ENCODE data around the gene GALK1.

Gene GALK1

DNA sequence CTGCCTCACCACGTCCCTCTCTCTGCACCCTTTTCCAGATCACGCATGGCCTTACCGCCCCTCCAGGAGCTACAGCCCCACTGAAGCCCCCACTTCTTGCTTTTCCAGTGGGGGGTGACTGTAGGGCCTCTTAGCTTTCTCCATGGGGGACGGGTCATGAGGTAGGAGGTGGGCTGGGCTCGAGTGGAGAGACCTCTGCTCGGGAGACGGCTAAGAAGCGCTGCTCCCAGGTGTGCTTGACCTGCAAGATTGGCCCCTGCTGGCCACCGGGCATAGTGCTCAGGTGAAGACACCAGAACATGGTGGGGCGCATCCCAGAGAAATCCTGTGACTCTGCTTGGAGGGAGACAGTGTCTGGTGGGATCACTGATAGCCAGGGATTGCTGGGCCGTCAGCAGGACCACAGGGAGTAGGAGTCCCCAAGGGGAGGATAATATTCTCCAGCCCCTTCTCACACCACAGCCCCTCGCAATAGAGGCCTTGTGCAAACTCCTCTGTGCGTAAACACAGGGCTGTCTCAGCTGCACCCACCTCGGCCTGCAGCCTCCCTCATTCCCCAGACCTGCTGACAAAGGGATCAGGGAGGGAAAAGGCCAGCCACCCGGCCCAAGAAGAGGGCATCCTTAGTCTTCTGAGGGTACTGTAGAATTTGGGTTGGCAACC is 8.9 kb upstream of the GALK1 start:
- Histone ChIP-seq H3K27me3 (ENCODE audit: control insufficient read depth, insufficient read depth, low read length) (no peaks in the 10 kb centered on the region), H3K36me3 (ENCODE audit: control insufficient read depth, insufficient read depth, low read length) (peaks cover 28% of the 10 kb centered on the region), H3K27ac (ENCODE audit: low read depth, low read length) (no peak overlapping the region), H3K9ac (ENCODE audit: low read depth, low read length) (no peak overlapping the region), H3K4me1 (ENCODE audit: control insufficient read depth, insufficient read depth, low read length) (no peaks in the 10 kb centered on the region), H3K4me3 (ENCODE audit: low read depth, low read length) (no peak overlapping the region), H3K9me3 (ENCODE audit: control insufficient read depth, insufficient read depth, low read length) (no peaks in the 10 kb centered on the region)

DNA sequence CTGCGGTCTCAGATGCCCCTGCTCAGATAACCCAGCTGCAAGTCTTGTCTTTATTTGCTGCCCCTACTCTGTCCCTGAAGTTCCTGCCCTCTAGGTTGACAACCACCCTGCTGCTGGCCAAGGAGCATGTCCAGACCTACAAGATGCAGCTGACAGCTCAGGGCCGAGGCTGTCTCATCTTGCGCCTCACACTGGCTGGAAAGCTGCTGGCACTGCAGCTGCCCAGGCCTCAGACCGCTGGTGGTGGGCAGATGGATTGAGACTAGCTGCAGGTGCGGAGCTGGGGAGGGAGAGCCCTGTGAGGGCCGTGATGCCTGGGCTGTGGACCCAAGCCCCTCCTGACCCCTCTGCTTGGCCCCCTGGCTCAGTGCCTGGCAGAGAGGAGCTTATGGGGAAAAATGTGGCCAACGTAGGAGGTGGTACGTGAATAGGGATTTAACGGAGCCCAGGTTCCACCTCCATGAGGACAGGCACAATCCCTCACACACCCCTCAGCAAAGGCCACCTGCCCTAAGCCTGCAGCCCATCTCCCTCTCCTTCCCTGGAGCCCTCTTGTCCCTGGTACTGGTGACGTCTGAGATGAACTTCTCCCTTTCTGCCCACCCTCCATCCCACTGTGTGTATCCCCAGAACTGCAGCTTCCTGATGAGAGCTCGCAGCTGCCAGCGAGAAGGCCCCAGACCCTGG is 8.3 kb upstream of the GALK1 start:
- no peaks in the 10 kb centered on the region for H3K4me1 ChIP-seq (ENCODE audit: control insufficient read depth, insufficient read depth, low read length)
- no peak overlapping the region for H3K4me3 ChIP-seq (ENCODE audit: low read depth, low read length)
- no peak overlapping the region for H3K9ac ChIP-seq (ENCODE audit: low read depth, low read length)
- no peaks in the 10 kb centered on the region for H3K27me3 ChIP-seq (ENCODE audit: control insufficient read depth, insufficient read depth, low read length)
- no peaks in the 10 kb centered on the region for H3K9me3 ChIP-seq (ENCODE audit: control insufficient read depth, insufficient read depth, low read length)
- peaks cover 22% of the 10 kb centered on the region for H3K36me3 ChIP-seq (ENCODE audit: control insufficient read depth, insufficient read depth, low read length)
- H3K27ac ChIP-seq (ENCODE audit: low read depth, low read length) = no peak overlapping the region

DNA sequence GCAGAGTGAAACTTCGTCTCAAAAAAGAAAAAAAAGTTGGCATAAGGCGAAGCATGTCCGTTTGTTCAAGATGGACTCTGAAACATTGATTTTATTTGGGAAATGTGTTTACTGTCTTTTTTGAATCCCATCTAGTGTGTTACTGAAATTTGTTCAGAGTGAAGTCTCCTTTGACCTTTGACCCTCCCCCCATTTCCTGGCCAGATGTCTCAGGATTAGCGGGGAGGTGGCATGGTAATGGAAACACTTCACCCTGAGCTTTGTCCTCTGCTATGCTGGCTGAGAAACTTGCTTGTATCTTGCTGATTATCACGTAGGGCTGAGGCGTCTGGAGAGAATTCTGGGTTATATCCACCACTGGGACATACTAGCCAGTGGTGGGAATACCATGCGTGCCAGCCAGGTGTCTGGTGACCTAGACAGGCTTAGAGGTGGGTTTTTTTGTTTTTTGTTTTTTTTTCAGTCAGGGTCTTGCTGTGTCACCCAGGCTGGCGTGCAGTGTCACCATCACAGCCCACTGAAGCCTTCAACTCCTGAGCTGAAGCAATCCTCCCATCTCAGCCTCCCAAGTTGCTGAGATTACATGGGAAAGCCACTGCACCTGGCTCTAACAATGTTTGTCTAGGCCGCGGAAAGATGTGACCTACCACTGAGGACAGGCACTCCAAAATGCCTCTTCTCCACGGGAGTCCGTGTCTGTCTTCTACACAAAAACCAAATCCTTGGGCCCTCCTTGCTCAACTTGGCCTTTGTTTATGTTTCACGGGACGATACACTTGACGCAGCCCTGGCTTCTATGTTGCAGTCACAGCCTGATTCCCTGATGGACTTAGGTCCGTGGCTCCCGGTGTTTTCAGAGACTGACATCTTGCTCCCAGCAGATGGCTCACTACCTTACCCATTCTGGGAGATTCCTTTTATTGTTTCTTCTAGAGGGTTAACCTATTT is 6.6 kb upstream of the GALK1 start:
- H3K4me1 ChIP-seq (ENCODE audit: control insufficient read depth, insufficient read depth, low read length) = no peaks in the 10 kb centered on the region
- no peak overlapping the region for H3K4me3 ChIP-seq (ENCODE audit: low read depth, low read length)
- no peak overlapping the region for H3K27ac ChIP-seq (ENCODE audit: low read depth, low read length)
- no peak overlapping the region for H3K9ac ChIP-seq (ENCODE audit: low read depth, low read length)
- no peaks in the 10 kb centered on the region for H3K27me3 ChIP-seq (ENCODE audit: control insufficient read depth, insufficient read depth, low read length)
- peaks cover 6% of the 10 kb centered on the region for H3K36me3 ChIP-seq (ENCODE audit: control insufficient read depth, insufficient read depth, low read length)
- no peaks in the 10 kb centered on the region for H3K9me3 ChIP-seq (ENCODE audit: control insufficient read depth, insufficient read depth, low read length)

DNA sequence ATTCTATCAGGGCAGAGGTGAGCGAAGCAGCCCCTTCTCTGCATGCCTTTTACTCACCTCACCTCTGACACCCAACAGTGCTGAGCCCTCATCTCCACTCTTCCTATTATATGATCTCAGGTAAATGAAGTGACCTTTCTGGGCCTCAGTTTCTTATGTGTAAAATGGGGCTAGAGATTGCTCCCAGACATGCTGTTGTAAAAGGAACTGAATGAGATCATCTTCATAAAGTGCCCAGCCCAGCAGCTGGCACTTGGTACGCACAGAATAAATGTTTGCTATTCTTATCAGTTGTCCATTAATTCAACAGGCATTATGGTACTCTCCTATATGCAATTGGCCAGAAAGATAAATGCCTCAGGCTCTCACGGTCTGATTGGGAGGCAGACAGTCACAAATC is 4.5 kb upstream of the GALK1 start:
- no peak overlapping the region for H3K27ac ChIP-seq (ENCODE audit: low read depth, low read length)

DNA sequence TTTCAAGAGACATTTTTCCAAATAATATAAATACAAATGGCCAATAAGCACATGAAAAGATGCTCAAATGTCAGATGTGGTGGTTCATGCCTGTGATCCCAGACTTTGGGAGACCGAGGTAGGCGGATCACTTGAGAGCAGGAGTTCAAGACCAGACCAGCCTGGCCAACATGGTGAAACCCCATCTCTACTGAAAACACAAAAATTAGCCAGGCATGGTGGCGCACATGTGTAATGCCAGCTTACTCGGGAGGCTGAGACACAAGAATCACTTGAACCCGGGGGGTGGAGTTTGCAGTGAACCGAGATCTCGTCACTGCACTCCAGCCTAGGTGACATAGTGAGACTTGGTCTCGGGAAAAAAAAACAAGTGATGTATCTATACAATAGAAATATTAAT is 2.9 kb upstream of the GALK1 start:
- Histone ChIP-seq H3K27ac (ENCODE audit: low read depth, low read length) (no peak overlapping the region), H3K4me1 (ENCODE audit: control insufficient read depth, insufficient read depth, low read length) (peaks cover 7% of the 10 kb centered on the region), H3K27me3 (ENCODE audit: control insufficient read depth, insufficient read depth, low read length) (no peaks in the 10 kb centered on the region), H3K36me3 (ENCODE audit: control insufficient read depth, insufficient read depth, low read length) (no peaks in the 10 kb centered on the region), H3K9ac (ENCODE audit: low read depth, low read length) (no peak overlapping the region), H3K4me3 (ENCODE audit: low read depth, low read length) (no peak overlapping the region), H3K9me3 (ENCODE audit: control insufficient read depth, insufficient read depth, low read length) (no peaks in the 10 kb centered on the region)

More for the DNA sequence above, 4.5 kb upstream of the GALK1 start:
- Histone ChIP-seq H3K27me3 (ENCODE audit: control insufficient read depth, insufficient read depth, low read length) (no peaks in the 10 kb centered on the region), H3K36me3 (ENCODE audit: control insufficient read depth, insufficient read depth, low read length) (no peaks in the 10 kb centered on the region), H3K4me3 (ENCODE audit: low read depth, low read length) (no peak overlapping the region), H3K9me3 (ENCODE audit: control insufficient read depth, insufficient read depth, low read length) (no peaks in the 10 kb centered on the region), H3K4me1 (ENCODE audit: control insufficient read depth, insufficient read depth, low read length) (no peaks in the 10 kb centered on the region), H3K9ac (ENCODE audit: low read depth, low read length) (no peak overlapping the region)

GRCh38 chr17:75765981-75766380 is 989 bp upstream of the GALK1 start:
- Histone ChIP-seq H3K4me3 (ENCODE audit: low read depth, low read length) (no peak overlapping the region), H3K4me1 (ENCODE audit: control insufficient read depth, insufficient read depth, low read length) (peaks cover 7% of the 10 kb centered on the region), H3K9me3 (ENCODE audit: control insufficient read depth, insufficient read depth, low read length) (no peaks in the 10 kb centered on the region), H3K27me3 (ENCODE audit: control insufficient read depth, insufficient read depth, low read length) (no peaks in the 10 kb centered on the region), H3K9ac (ENCODE audit: low read depth, low read length) (no peak overlapping the region), H3K36me3 (ENCODE audit: control insufficient read depth, insufficient read depth, low read length) (no peaks in the 10 kb centered on the region), H3K27ac (ENCODE audit: low read depth, low read length) (no peak overlapping the region)

- H3K36me3 ChIP-seq (ENCODE audit: control insufficient read depth, insufficient read depth, low read length) = no peaks in the 10 kb centered on the region
- peaks cover 7% of the 10 kb centered on the region for H3K4me1 ChIP-seq (ENCODE audit: control insufficient read depth, insufficient read depth, low read length)
- peak overlapping the region; percentile 82 for H3K4me3 ChIP-seq (ENCODE audit: low read depth, low read length)
- H3K27ac ChIP-seq (ENCODE audit: low read depth, low read length) = no peak overlapping the region
- no peaks in the 10 kb centered on the region for H3K9me3 ChIP-seq (ENCODE audit: control insufficient read depth, insufficient read depth, low read length)
- H3K9ac ChIP-seq (ENCODE audit: low read depth, low read length) = peak overlapping the region; percentile 48; the same call in 1 of the 2 replicates
- no peaks in the 10 kb centered on the region for H3K27me3 ChIP-seq (ENCODE audit: control insufficient read depth, insufficient read depth, low read length)
These were observed 628 bp downstream of the GALK1 start for GRCh38 chr17:75764417-75764710.

DNA sequence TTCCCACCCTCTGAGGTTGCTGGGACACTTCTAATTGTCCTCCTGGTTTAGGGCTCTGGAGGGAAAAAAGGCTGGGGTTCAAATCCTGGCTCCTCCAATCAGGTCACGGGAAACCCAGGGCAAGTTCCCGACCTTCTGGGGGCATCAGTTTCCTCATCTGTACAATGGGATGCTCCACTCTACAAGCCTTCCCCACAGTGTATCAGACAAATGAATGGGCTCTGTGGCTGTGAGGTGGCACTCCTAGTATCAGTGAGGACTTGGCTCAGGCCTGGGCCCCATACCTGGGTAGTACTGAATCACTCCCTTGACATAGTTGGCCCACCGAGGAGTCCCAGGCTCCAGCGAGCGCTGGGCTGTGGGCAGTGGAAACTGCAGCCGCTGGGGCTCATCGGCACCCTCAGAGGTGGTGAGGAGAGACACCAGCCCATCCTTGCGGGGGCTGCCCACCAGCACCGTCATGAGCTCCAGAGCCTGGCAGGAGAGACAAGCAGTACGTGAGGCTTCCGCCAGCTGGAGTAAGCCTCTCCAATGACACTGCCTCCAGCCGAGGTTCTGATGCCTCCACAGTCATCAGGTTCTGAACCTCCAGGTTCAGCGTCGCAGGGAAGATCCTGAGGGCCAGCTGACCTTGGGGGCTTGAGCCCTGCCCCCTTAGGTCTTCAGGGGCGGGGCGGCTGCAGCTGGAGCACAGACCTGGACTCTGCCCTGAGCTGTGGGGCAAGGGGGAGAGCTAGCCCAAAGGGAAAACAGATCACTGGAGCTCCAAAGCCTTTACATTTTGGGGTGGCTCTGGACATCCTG is 1.2 kb downstream of the GALK1 start:
- H3K4me1 ChIP-seq (ENCODE audit: control insufficient read depth, insufficient read depth, low read length) = peaks cover 7% of the 10 kb centered on the region
- H3K27ac ChIP-seq (ENCODE audit: low read depth, low read length) = no peak overlapping the region

GRCh38 chr17:75763269-75763607 is 1.8 kb downstream of the GALK1 start:
- Histone ChIP-seq H3K4me1 (ENCODE audit: control insufficient read depth, insufficient read depth, low read length) (peaks cover 7% of the 10 kb centered on the region), H3K27ac (ENCODE audit: low read depth, low read length) (no peak overlapping the region), H3K4me3 (ENCODE audit: low read depth, low read length) (no peak overlapping the region)

More for the DNA sequence above, 1.2 kb downstream of the GALK1 start:
- H3K9ac ChIP-seq (ENCODE audit: low read depth, low read length) = peak overlapping the region; percentile 48; the same call in 1 of the 2 replicates
- H3K9me3 ChIP-seq (ENCODE audit: control insufficient read depth, insufficient read depth, low read length) = no peaks in the 10 kb centered on the region
- peak overlapping the region; percentile 82 for H3K4me3 ChIP-seq (ENCODE audit: low read depth, low read length)
- H3K27me3 ChIP-seq (ENCODE audit: control insufficient read depth, insufficient read depth, low read length) = no peaks in the 10 kb centered on the region
- H3K36me3 ChIP-seq (ENCODE audit: control insufficient read depth, insufficient read depth, low read length) = no peaks in the 10 kb centered on the region

GRCh38 chr17:75762513-75763268 is 2.3 kb downstream of the GALK1 start:
- Histone ChIP-seq H3K4me1 (ENCODE audit: control insufficient read depth, insufficient read depth, low read length) (peaks cover 7% of the 10 kb centered on the region), H3K4me3 (ENCODE audit: low read depth, low read length) (no peak overlapping the region), H3K27me3 (ENCODE audit: control insufficient read depth, insufficient read depth, low read length) (no peaks in the 10 kb centered on the region), H3K36me3 (ENCODE audit: control insufficient read depth, insufficient read depth, low read length) (no peaks in the 10 kb centered on the region), H3K9ac (ENCODE audit: low read depth, low read length) (no peak overlapping the region), H3K27ac (ENCODE audit: low read depth, low read length) (no peak overlapping the region), H3K9me3 (ENCODE audit: control insufficient read depth, insufficient read depth, low read length) (no peaks in the 10 kb centered on the region)

More at GRCh38 chr17:75763269-75763607, 1.8 kb downstream of the GALK1 start:
- no peaks in the 10 kb centered on the region for H3K9me3 ChIP-seq (ENCODE audit: control insufficient read depth, insufficient read depth, low read length)
- H3K27me3 ChIP-seq (ENCODE audit: control insufficient read depth, insufficient read depth, low read length) = no peaks in the 10 kb centered on the region
- no peaks in the 10 kb centered on the region for H3K36me3 ChIP-seq (ENCODE audit: control insufficient read depth, insufficient read depth, low read length)
- H3K9ac ChIP-seq (ENCODE audit: low read depth, low read length) = no peak overlapping the region

Measured in HUES48 (cell line).